HCT116 (cell line): Measurements from ENCODE around the gene HOMER2. TPM values are rescaled to one million over a fixed set of nuclear protein-coding genes. Genes with fewer than 3 reads are reported as not detected.

Source experiments
- ATAC-seq: fragments of 200-7000 bp; cut with Tn5 transposase; 2 replicates; pipeline ENCODE4 v1.9.1; 2020; ENCODE audit warnings: mild to moderate bottlenecking, moderate library complexity
- BruUV-seq: library from RNA; stranded (reverse); fragments of 400-500 nt; replicated peaks from 2 replicates; lab custom pipeline; 2021; lab: Mats Ljungman, UMichigan
- CTCF ChIA-PET: fragments of 300-600 bp; sonication (Branson Sonifier 250); formaldehyde crosslinking; loops from one replicate; lab custom pipeline; 2021; ENCODE audit warnings: antibody characterized with exemption; lab: Charles Lee
- POLR2A ChIA-PET: fragments of 300-600, 350-600 bp; sonication (Branson Sonifier 250); formaldehyde crosslinking; loops from one replicate; lab custom pipeline; 2021; ENCODE audit warnings: antibody characterized with exemption; lab: Charles Lee
- RAD21 ChIA-PET, 2 experiments: fragments of 300-600 bp; sonication (Branson Sonifier 250); formaldehyde crosslinking; loops; one replicate each; lab custom pipeline; 2023; ENCODE audit warnings: low total read pairs in 2 of 2; ENCODE audit not compliant: uncharacterized antibody in 2 of 2, unreplicated experiment in 2 of 2, low non-redundant PET in 1 of 2; lab: Charles Lee
- DNase-seq: peaks from one replicate; pipeline ENCODE4 v3.0.0-alpha.2; 2010; ENCODE audit warnings: low read depth, low spot score
- H2AFZ ChIP-seq: fragments of 200-600 bp; shearing (Covaris generic), sonication (generic); 2 replicates; pipeline ENCODE4 v1.6.1; 2017; ENCODE audit warnings: low read depth, mixed run types, mixed read lengths, antibody characterized with exemption, low read length; ENCODE audit not compliant: poor library complexity, severe bottlenecking
- H3K27ac ChIP-seq: 2 replicates; pipeline ENCODE4 v1.5.1; 2012; ENCODE audit warnings: low read depth, low read length
- H3K27me3 ChIP-seq: fragments of 200-600 bp; sonication (generic); 2 replicates; pipeline ENCODE4 v1.6.1; 2016; ENCODE audit warnings: mixed run types, low read length, mixed read lengths; ENCODE audit not compliant: insufficient read depth
- H3K36me3 ChIP-seq, 2 experiments: fragments of 200-500 bp in 1 of 2; fragments of 200-600 bp in 1 of 2; sonication (Bioruptor generic) in 1 of 2; sonication (generic) in 1 of 2; 2 replicates each; pipeline versions ENCODE4 v1.5.1 to v1.6.1; 2014 to 2016; ENCODE audit warnings: low read length in 2 of 2, inconsistent platforms in 1 of 2, mixed read lengths in 1 of 2, mixed run types in 1 of 2; ENCODE audit not compliant: insufficient read depth in 2 of 2, control insufficient read depth in 1 of 2
- H3K4me1 ChIP-seq, 2 experiments: fragments of 200-600 bp in 1 of 2; sonication (generic) in 1 of 2; 2 replicates each; pipeline versions ENCODE4 v1.5.1 to v1.6.1; 2012 to 2017; ENCODE audit warnings: low read length in 2 of 2, inconsistent platforms in 1 of 2, mild to moderate bottlenecking in 1 of 2, mixed read lengths in 1 of 2, mixed run types in 1 of 2, moderate library complexity in 1 of 2; ENCODE audit not compliant: insufficient read depth in 2 of 2, control insufficient read depth in 1 of 2
- H3K4me2 ChIP-seq: fragments of 200-600 bp; sonication (generic); 2 replicates; pipeline ENCODE4 v1.6.1; 2017; ENCODE audit warnings: mixed run types, low read length, mixed read lengths
- H3K4me3 ChIP-seq, 2 experiments: fragments of 200-600 bp in 1 of 2; sonication (generic) in 1 of 2; replicated peaks in 1 of 2; 2 replicates each; pipeline ENCODE4 v1.5.1; 2011 to 2016; ENCODE audit warnings: low read length in 2 of 2, control low read depth in 1 of 2, low read depth in 1 of 2, mild to moderate bottlenecking in 1 of 2, mixed read lengths in 1 of 2, mixed run types in 1 of 2
- H3K79me2 ChIP-seq: fragments of 200-600 bp; sonication (generic); 2 replicates; pipeline ENCODE4 v1.6.1; 2017; ENCODE audit warnings: mild to moderate bottlenecking, mixed run types, low read length, moderate library complexity, mixed read lengths; ENCODE audit not compliant: insufficient read depth
- H3K9ac ChIP-seq: fragments of 200-600 bp; sonication (generic); 2 replicates; pipeline ENCODE4 v1.6.1; 2016; ENCODE audit warnings: low read length, mixed read lengths
- H3K9me2 ChIP-seq: fragments of 200-600 bp; sonication (generic), shearing (Covaris generic); 2 replicates; pipeline ENCODE4 v1.6.1; 2017; ENCODE audit warnings: mixed run types, mild to moderate bottlenecking, moderate library complexity; ENCODE audit not compliant: insufficient read depth
- H3K9me3 ChIP-seq, 2 experiments: fragments of 200-500 bp in 1 of 2; fragments of 200-600 bp in 1 of 2; sonication (Bioruptor generic) in 1 of 2; sonication (generic) in 1 of 2; 2 replicates each; pipeline ENCODE4 v1.6.1; 2014 to 2017; ENCODE audit warnings: low read length in 2 of 2, mixed read lengths in 2 of 2, inconsistent platforms in 1 of 2, low read depth in 1 of 2, mild to moderate bottlenecking in 1 of 2, mixed run types in 1 of 2, moderate library complexity in 1 of 2; ENCODE audit not compliant: control insufficient read depth in 1 of 2, insufficient read depth in 1 of 2
- H4K20me1 ChIP-seq: fragments of 200-600 bp; sonication (generic), shearing (Covaris generic); 2 replicates; pipeline ENCODE4 v1.6.1; 2017; ENCODE audit warnings: mixed run types, mild to moderate bottlenecking, moderate library complexity; ENCODE audit not compliant: insufficient read depth
- CBX3 ChIP-seq: IDR thresholded peaks from 2 replicates; pipeline ENCODE4 v1.6.1; 2012; ENCODE audit warnings: low read depth
- CTCF ChIP-seq, 3 experiments: fragments of 200-600 bp in 1 of 3; sonication (generic) in 1 of 3; IDR thresholded peaks in 2 of 3; conservative IDR thresholded peaks in 1 of 3; 2 replicates each; pipeline ENCODE4 v1.5.1; 2012 to 2017; ENCODE audit warnings: low read depth in 2 of 3, low read length in 2 of 3, antibody characterized with exemption in 1 of 3, borderline replicate concordance in 1 of 3, control low read depth in 1 of 3, mild to moderate bottlenecking in 1 of 3, mixed read lengths in 1 of 3, mixed run types in 1 of 3, moderate library complexity in 1 of 3; ENCODE audit not compliant: insufficient read depth in 1 of 3
- EZH2phosphoT487 ChIP-seq: fragments of 200-600 bp; IDR thresholded peaks from 2 replicates; pipeline ENCODE4 v1.6.1; 2018; ENCODE audit warnings: antibody characterized with exemption, borderline replicate concordance
- JUND ChIP-seq: IDR thresholded peaks from 2 replicates; pipeline ENCODE4 v1.6.1; 2012
- MAX ChIP-seq: IDR thresholded peaks from 2 replicates; pipeline ENCODE4 v1.6.1; 2012
- SP1 ChIP-seq: IDR thresholded peaks from 2 replicates; pipeline ENCODE4 v1.6.1; 2012; ENCODE audit warnings: low read depth
- SRF ChIP-seq: IDR thresholded peaks from 2 replicates; pipeline ENCODE4 v1.6.1; 2012; ENCODE audit warnings: low read depth
- YY1 ChIP-seq: IDR thresholded peaks from 2 replicates; pipeline ENCODE4 v1.6.1; 2011; ENCODE audit warnings: low read length, low read depth, moderate library complexity, mild to moderate bottlenecking; ENCODE audit not compliant: insufficient replicate concordance; ENCODE audit errors: extremely low read depth
- ZNF274 ChIP-seq: fragments of 200-500 bp; sonication (Bioruptor generic); IDR thresholded peaks from 2 replicates; pipeline ENCODE4 v1.6.1; 2014; ENCODE audit warnings: mild to moderate bottlenecking, low read depth, low read length, inconsistent platforms
- intact Hi-C: fragments of 100-400 bp; cut with micrococcal nuclease; formaldehyde crosslinking; loops from 2 replicates; pipeline ENCODE4 v1.10.0; 2022
- total RNA-seq: library from RNA; stranded (reverse); gene quantifications from one replicate; pipeline ENCODE4 v1.2.1, GENCODE V29; 2021; ENCODE audit not compliant: unreplicated experiment

Gene HOMER2
- total RNA-seq, 1 experiment from 2014 or later, result 3.9 TPM

GRCh38 chr15:82843566-82843965, 109.0 kb downstream of the HOMER2 start (continued):
- TF ChIP-seq MAX, result no peak
- no peak for TF ChIP-seq CBX3
- TF ChIP-seq YY1, result no peak
- TF ChIP-seq, all 23 proteins: peak for 0

GRCh38 chr15:82840166-82840565, 112.4 kb downstream of the HOMER2 start:
- H3K4me2 ChIP-seq, result no peak overlapping the region
- no peaks in the 10 kb centered on the region for H3K27me3 ChIP-seq
- no peaks in the 10 kb centered on the region for H4K20me1 ChIP-seq
- POLR2A ChIA-PET, result no interaction called here
- no TSS peak for BruUV-seq
- no peaks in the 10 kb centered on the region for H3K4me1 ChIP-seq
- no peaks in the 10 kb centered on the region for H3K9me3 ChIP-seq
- DNase-seq (no peak), ATAC-seq (no peak)
- no peak overlapping the region for H3K27ac ChIP-seq
- TF ChIP-seq SP1 (no peak), CTCF (IDR thresholded peaks at IDR 0.05 in 2 of 3, conservative IDR thresholded peaks at IDR 0.05 in 1 of 3; ENCODE audit: borderline replicate concordance in 1 of 3, insufficient read depth in 1 of 3, low read depth in 2 of 3, low read length in 2 of 3) (no peak), EZH2phosphoT487 (no peak), JUND (no peak), SRF (no peak), ZNF274 (no peak)
- CTCF ChIA-PET, result interaction anchor here (1.5 kb wide), 1 partner anchor 10 kb away, joined by 6 read pairs; no protein-coding TSS in a partner anchor
- no peaks in the 10 kb centered on the region; a peak in 2 of 4 replicates for H3K36me3 ChIP-seq
- H3K9ac ChIP-seq, result no peak overlapping the region
- intact Hi-C loops, result no loop called here
- RAD21 ChIA-PET, result no interaction called here
- H3K4me3 ChIP-seq, result no peak overlapping the region
- no peak overlapping the region for H2AFZ ChIP-seq
- H3K9me2 ChIP-seq, result no peaks in the 10 kb centered on the region
- H3K79me2 ChIP-seq, result no peaks in the 10 kb centered on the region
